IMR-90 (cell line): ENCODE measurements around the gene THSD1.

Experiments
- BHLHE40 ChIP-seq: fragments of 150-350 bp; IDR thresholded peaks from 2 replicates; pipeline ENCODE4 v1.6.1; 2016; ENCODE audit warnings: mild to moderate bottlenecking, low read depth, low read length
- TF ChIP-seq, protein P1 (sequence below): conservative IDR thresholded peaks from 2 replicates; pipeline ENCODE4 v1.5.1; 2012; ENCODE audit warnings: mild to moderate bottlenecking, low read depth, low read length, improper control_type of control experiment

DNA sequence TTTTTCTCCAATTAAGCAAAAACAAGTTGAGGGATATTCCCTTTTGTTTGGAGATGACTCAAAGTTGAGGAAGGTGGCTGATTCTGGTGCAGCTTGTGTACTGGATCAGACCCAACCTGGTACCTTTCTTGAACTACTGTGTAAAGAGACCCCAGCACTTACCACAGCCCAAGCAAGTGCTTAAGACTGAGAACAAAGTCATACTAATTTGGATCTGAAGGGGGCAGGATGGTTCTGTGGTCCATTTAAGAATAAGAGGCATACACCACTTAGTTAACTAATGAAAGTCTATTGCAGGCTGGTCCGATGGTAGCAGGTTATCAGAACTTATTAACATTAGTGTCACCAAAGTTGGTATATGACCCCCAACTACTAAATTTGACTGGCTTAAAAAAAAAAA lies 6.3 kb downstream of the THSD1 start:
- TF ChIP-seq, protein P1, sequence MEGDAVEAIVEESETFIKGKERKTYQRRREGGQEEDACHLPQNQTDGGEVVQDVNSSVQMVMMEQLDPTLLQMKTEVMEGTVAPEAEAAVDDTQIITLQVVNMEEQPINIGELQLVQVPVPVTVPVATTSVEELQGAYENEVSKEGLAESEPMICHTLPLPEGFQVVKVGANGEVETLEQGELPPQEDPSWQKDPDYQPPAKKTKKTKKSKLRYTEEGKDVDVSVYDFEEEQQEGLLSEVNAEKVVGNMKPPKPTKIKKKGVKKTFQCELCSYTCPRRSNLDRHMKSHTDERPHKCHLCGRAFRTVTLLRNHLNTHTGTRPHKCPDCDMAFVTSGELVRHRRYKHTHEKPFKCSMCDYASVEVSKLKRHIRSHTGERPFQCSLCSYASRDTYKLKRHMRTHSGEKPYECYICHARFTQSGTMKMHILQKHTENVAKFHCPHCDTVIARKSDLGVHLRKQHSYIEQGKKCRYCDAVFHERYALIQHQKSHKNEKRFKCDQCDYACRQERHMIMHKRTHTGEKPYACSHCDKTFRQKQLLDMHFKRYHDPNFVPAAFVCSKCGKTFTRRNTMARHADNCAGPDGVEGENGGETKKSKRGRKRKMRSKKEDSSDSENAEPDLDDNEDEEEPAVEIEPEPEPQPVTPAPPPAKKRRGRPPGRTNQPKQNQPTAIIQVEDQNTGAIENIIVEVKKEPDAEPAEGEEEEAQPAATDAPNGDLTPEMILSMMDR, result peak; percentile 38
- TF ChIP-seq BHLHE40, result no peak
